ENCODE results near the gene PSMB9. TPM values are rescaled to one million over a fixed set of nuclear protein-coding genes. Genes with fewer than 3 reads are reported as not detected.

PSMB9 gene
- total and polyA plus RNA-seq, 2 experiments from 2014 or later = 3.3 TPM; not detected in 1

GRCh38 chr6:32857156-32857891, 3.3 kb downstream of the PSMB9 start:
- H3K79me2 ChIP-seq = no peaks in the 10 kb centered on the region
- no peak overlapping the region for H2AFZ ChIP-seq
- no peaks in the 10 kb centered on the region for H3K9me2 ChIP-seq (replicated peaks; ENCODE audit: insufficient read depth)
- H3K27me3 ChIP-seq = peaks cover 30% of the 10 kb centered on the region
- no peaks in the 10 kb centered on the region for H4K20me1 ChIP-seq (ENCODE audit: insufficient read depth, poor library complexity, severe bottlenecking)
- TF ChIP-seq EZH2 (IDR thresholded peaks at IDR 0.05; ENCODE audit: borderline replicate concordance) (no peak), EZH2phosphoT487 (IDR thresholded peaks at IDR 0.05; ENCODE audit: low read depth, severe bottlenecking, unreplicated experiment) (no peak), CTCF (IDR thresholded peaks at IDR 0.05; ENCODE audit: poor library complexity) (no peak)
- WGBS (ENCODE audit: low lambda C conversion rate, missing lambda C conversion rate) = 76% methylated on average over 14 of the region's 14 CpGs
- no peak overlapping the region for H3K27ac ChIP-seq
- H3K36me3 ChIP-seq (replicated peaks; ENCODE audit: insufficient read depth, low read depth) = no peaks in the 10 kb centered on the region
- no peak overlapping the region for H3K4me3 ChIP-seq
- DNase-seq (ENCODE audit: low spot score) = no peak
- no peak overlapping the region for H3K4me2 ChIP-seq
- no peaks in the 10 kb centered on the region for H3K9me3 ChIP-seq (ENCODE audit: low read depth)
- peaks cover 5% of the 10 kb centered on the region for H3K4me1 ChIP-seq (ENCODE audit: insufficient read depth)

- Histone ChIP-seq H3K79me2 (no peaks in the 10 kb centered on the region), H3K9me3 (ENCODE audit: low read depth) (no peaks in the 10 kb centered on the region), H2AFZ (no peak overlapping the region), H3K27ac (no peak overlapping the region), H3K4me3 (no peak overlapping the region), H3K9me2 (replicated peaks; ENCODE audit: insufficient read depth) (no peaks in the 10 kb centered on the region), H3K4me1 (ENCODE audit: insufficient read depth) (no peaks in the 10 kb centered on the region), H3K27me3 (peaks cover 29% of the 10 kb centered on the region), H3K36me3 (replicated peaks; ENCODE audit: insufficient read depth, low read depth) (no peaks in the 10 kb centered on the region), H4K20me1 (ENCODE audit: insufficient read depth, poor library complexity, severe bottlenecking) (no peaks in the 10 kb centered on the region), H3K4me2 (no peak overlapping the region)
- 79% methylated on average over 5 of the region's 5 CpGs for WGBS (ENCODE audit: low lambda C conversion rate, missing lambda C conversion rate)
- no peak for DNase-seq (ENCODE audit: low spot score)
- TF ChIP-seq CTCF (IDR thresholded peaks at IDR 0.05; ENCODE audit: poor library complexity) = no peak
- no peak for TF ChIP-seq EZH2phosphoT487 (IDR thresholded peaks at IDR 0.05; ENCODE audit: low read depth, severe bottlenecking, unreplicated experiment)
- TF ChIP-seq EZH2 (IDR thresholded peaks at IDR 0.05; ENCODE audit: borderline replicate concordance) = no peak
Measured at GRCh38 chr6:32858194-32858593, 4.2 kb downstream of the PSMB9 start.

DNA sequence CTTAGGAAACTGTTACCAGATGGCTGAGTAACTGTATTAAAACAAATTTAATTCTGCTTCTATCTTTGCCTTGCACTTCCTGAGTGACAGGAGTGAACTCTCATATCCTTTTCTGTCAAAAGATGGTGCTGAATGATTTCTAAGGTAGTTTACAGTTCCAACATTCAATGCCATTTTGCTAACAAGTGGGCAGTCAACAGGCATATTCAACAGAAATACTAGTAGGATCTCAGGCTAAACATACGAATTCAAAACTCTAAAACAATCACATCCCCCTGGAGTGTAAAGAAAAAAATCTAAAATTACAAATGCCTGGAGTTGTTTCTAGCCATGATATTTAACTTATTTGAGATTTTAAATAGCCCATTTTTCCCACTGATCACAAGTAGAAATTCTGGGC, 6.7 kb downstream of the PSMB9 start:
- no peak overlapping the region for H3K4me2 ChIP-seq
- no peaks in the 10 kb centered on the region for H3K36me3 ChIP-seq (replicated peaks; ENCODE audit: insufficient read depth, low read depth)
- no peaks in the 10 kb centered on the region for H4K20me1 ChIP-seq (ENCODE audit: insufficient read depth, poor library complexity, severe bottlenecking)
- no peak for DNase-seq (ENCODE audit: low spot score)
- H3K9me2 ChIP-seq (replicated peaks; ENCODE audit: insufficient read depth) = no peaks in the 10 kb centered on the region
- H3K9me3 ChIP-seq (ENCODE audit: low read depth) = no peaks in the 10 kb centered on the region
- no peaks in the 10 kb centered on the region for H3K79me2 ChIP-seq
- no peak overlapping the region for H3K4me3 ChIP-seq
- H3K27me3 ChIP-seq = peaks cover 24% of the 10 kb centered on the region
- H2AFZ ChIP-seq = no peak overlapping the region
- no peak for TF ChIP-seq EZH2phosphoT487 (IDR thresholded peaks at IDR 0.05; ENCODE audit: low read depth, severe bottlenecking, unreplicated experiment)
- TF ChIP-seq EZH2 (IDR thresholded peaks at IDR 0.05; ENCODE audit: borderline replicate concordance) = no peak
- no peak for TF ChIP-seq CTCF (IDR thresholded peaks at IDR 0.05; ENCODE audit: poor library complexity)
- peak overlapping the region; percentile 20 for H3K27ac ChIP-seq
- 81% methylated on average over 1 of the region's 1 CpG for WGBS (ENCODE audit: low lambda C conversion rate, missing lambda C conversion rate)
- no peaks in the 10 kb centered on the region for H3K4me1 ChIP-seq (ENCODE audit: insufficient read depth)
